ENCODE data around the gene AKT2.

DNA sequence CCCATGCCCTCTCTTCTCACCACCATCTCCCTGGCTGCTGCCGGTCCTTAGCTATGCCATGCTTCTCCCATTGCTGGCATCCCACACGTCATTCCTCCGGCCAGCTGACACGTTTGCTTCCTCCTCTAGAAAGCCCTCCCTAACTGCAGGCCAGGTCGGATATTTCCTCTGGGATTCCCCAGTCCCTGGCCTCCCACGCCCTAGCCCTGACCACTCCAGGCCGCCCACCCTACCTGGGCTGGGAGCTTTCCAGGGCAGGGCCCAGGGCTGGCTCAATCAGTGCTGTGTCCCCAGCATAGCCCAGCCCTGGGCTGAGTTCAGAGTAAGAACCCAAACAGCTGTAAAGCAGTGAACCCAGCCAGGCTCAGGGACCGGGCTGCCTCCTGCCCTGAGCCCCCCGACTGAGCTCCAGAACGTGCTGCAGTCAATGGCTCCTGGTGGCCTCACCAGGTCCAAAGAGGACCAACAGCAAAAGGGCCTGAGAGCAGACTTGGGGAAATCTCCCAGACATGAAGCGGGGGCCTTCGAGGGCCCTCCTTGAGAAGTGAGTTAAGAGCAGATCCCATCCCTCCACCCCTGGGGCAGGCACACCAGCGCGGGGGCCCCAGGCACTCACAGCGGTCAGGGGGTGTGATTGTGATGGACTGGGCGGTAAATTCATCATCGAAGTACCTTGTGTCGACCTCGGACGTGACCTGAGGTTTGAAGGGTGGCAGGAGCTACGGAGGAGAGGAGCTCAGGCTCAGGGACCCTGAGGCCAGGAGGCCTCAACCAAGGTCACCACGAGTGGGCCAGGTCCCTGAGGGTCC, 50.5 kb downstream of the AKT2 start:
- TF ChIP-seq, protein P1, sequence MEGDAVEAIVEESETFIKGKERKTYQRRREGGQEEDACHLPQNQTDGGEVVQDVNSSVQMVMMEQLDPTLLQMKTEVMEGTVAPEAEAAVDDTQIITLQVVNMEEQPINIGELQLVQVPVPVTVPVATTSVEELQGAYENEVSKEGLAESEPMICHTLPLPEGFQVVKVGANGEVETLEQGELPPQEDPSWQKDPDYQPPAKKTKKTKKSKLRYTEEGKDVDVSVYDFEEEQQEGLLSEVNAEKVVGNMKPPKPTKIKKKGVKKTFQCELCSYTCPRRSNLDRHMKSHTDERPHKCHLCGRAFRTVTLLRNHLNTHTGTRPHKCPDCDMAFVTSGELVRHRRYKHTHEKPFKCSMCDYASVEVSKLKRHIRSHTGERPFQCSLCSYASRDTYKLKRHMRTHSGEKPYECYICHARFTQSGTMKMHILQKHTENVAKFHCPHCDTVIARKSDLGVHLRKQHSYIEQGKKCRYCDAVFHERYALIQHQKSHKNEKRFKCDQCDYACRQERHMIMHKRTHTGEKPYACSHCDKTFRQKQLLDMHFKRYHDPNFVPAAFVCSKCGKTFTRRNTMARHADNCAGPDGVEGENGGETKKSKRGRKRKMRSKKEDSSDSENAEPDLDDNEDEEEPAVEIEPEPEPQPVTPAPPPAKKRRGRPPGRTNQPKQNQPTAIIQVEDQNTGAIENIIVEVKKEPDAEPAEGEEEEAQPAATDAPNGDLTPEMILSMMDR (IDR thresholded peaks at IDR 0.05; ENCODE audit: low read depth, low read length), result no peak
- TF ChIP-seq POLR2A (IDR thresholded peaks at IDR 0.05; ENCODE audit: extremely low read depth, insufficient read length), result no peak
- TF ChIP-seq, protein P2, sequence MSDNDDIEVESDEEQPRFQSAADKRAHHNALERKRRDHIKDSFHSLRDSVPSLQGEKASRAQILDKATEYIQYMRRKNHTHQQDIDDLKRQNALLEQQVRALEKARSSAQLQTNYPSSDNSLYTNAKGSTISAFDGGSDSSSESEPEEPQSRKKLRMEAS (IDR thresholded peaks at IDR 0.05; ENCODE audit: low read depth, low read length), result no peak

All from NB4 (cell line).